ENCODE results near the gene ALLC. TPM values are rescaled to one million over a fixed set of nuclear protein-coding genes. Genes with fewer than 3 reads are reported as not detected.

ALLC gene
- total RNA-seq, 2 experiments from 2014 or later, result not detected

GRCh38 chr2:3631851-3632659, 25.9 kb upstream of the ALLC start:
- no peak for ATAC-seq
- Mint-ChIP-seq H3K9me3 (no peaks in the 10 kb centered on the region), H3K4me1 (ENCODE audit: low read depth) (no peaks in the 10 kb centered on the region), H3K36me3 (ENCODE audit: low read depth) (no peaks in the 10 kb centered on the region), H3K27ac (no peak overlapping the region), H3K4me3 (no peak overlapping the region), H3K27me3 (peaks cover 3% of the 10 kb centered on the region)
- TF ChIP-seq CTCF (IDR thresholded peaks at IDR 0.05), result no peak
- DNase-seq, result no peak
- intact Hi-C loops (cut with micrococcal nuclease), result no loop called here
- ChIA-PET POLR2A (no interaction called here), CTCF (no interaction called here)

GRCh38 chr2:3633089-3633981, 24.7 kb upstream of the ALLC start:
- H3K27ac Mint-ChIP-seq, result no peak overlapping the region
- no peaks in the 10 kb centered on the region for H3K9me3 Mint-ChIP-seq
- no peak overlapping the region for H3K4me3 Mint-ChIP-seq
- no peaks in the 10 kb centered on the region for H3K36me3 Mint-ChIP-seq (ENCODE audit: low read depth)
- no peaks in the 10 kb centered on the region for H3K4me1 Mint-ChIP-seq (ENCODE audit: low read depth)
- intact Hi-C loops (cut with micrococcal nuclease), result no loop called here
- DNase-seq, result no peak
- TF ChIP-seq CTCF (IDR thresholded peaks at IDR 0.05), result no peak
- ChIA-PET CTCF (interaction anchor here (0.8 kb wide), 1 partner anchor 10 kb away, joined by 4 read pairs; no protein-coding TSS in a partner anchor), POLR2A (no interaction called here)
- H3K27me3 Mint-ChIP-seq, result no peaks in the 10 kb centered on the region
- no peak for ATAC-seq

- Mint-ChIP-seq H3K4me3 (no peak overlapping the region), H3K4me1 (ENCODE audit: low read depth) (no peaks in the 10 kb centered on the region), H3K27me3 (no peaks in the 10 kb centered on the region), H3K9me3 (no peaks in the 10 kb centered on the region), H3K36me3 (ENCODE audit: low read depth) (no peaks in the 10 kb centered on the region), H3K27ac (no peak overlapping the region)
- ChIA-PET CTCF (interaction anchor here (0.8 kb wide), 1 partner anchor 11 kb away, joined by 4 read pairs; no protein-coding TSS in a partner anchor), POLR2A (no interaction called here)
- intact Hi-C loops (cut with micrococcal nuclease), result no loop called here
- ATAC-seq, result no peak
- no peak for TF ChIP-seq CTCF (IDR thresholded peaks at IDR 0.05)
- DNase-seq, result no peak
These were observed 23.9 kb upstream of the ALLC start for GRCh38 chr2:3633982-3634595.

GRCh38 chr2:3634596-3635121, 23.3 kb upstream of the ALLC start:
- ChIA-PET POLR2A (no interaction called here), CTCF (no interaction called here)
- H3K9me3 Mint-ChIP-seq, result no peaks in the 10 kb centered on the region
- no peak for TF ChIP-seq CTCF (IDR thresholded peaks at IDR 0.05)
- intact Hi-C loops (cut with micrococcal nuclease), result no loop called here
- no peak overlapping the region for H3K27ac Mint-ChIP-seq
- no peak overlapping the region for H3K4me3 Mint-ChIP-seq
- no peaks in the 10 kb centered on the region for H3K4me1 Mint-ChIP-seq (ENCODE audit: low read depth)
- DNase-seq (no peak), ATAC-seq (no peak)
- no peaks in the 10 kb centered on the region for H3K27me3 Mint-ChIP-seq
- no peaks in the 10 kb centered on the region for H3K36me3 Mint-ChIP-seq (ENCODE audit: low read depth)
